ENCODE measurements around the gene DKC1. TPM values are rescaled to one million over a fixed set of nuclear protein-coding genes. Genes with fewer than 3 reads are reported as not detected.

DKC1 gene
- total and polyA plus RNA-seq, 4 donors, result 24.5 to 39.6 (median 33.2) TPM

- TF ChIP-seq CTCF (IDR thresholded peaks at IDR 0.05; ENCODE audit: control extremely low read depth, extremely low read depth), result no peak
- Histone ChIP-seq H3K4me3 (no peak overlapping the region), H3K27ac (ENCODE audit: low read depth in 1 of 2, low read length in 1 of 2) (no peak overlapping the region), H3K9me3 (ENCODE audit: control insufficient read depth in 4 of 4, insufficient read depth in 3 of 4, low read length in 3 of 4) (peaks cover 0 to 3% (median 0%) of the 10 kb centered on the region in 4 donors), H3K9ac (ENCODE audit: insufficient read depth in 1 of 2, low read length in 2 of 2) (no peak overlapping the region), H3K36me3 (ENCODE audit: control insufficient read depth in 4 of 4, insufficient read depth in 4 of 4, low read length in 4 of 4) (no peaks in the 10 kb centered on the region), H3K27me3 (ENCODE audit: control insufficient read depth in 3 of 3, insufficient read depth in 3 of 3, low read length in 2 of 3) (no peaks in the 10 kb centered on the region), H3K4me1 (ENCODE audit: control insufficient read depth in 5 of 5, insufficient read depth in 5 of 5, low read length in 5 of 5) (peaks cover 0 to 5% (median 3%) of the 10 kb centered on the region in 5 donors)
- DNase-seq (no peak), ATAC-seq (ENCODE audit: insufficient read depth, low FRiP score) (no peak)
- WGBS, 2 donors, result 87 to 100% methylated on average over 5 of the region's 5 CpGs
Observed at GRCh38 chrX:154806837-154807501, 44.3 kb downstream of the DKC1 start.

GRCh38 chrX:154809939-154810665 is 47.4 kb downstream of the DKC1 start:
- peaks cover 0 to 3% (median 0%) of the 10 kb centered on the region in 4 donors for H3K9me3 ChIP-seq (ENCODE audit: control insufficient read depth in 4 of 4, insufficient read depth in 3 of 4, low read length in 3 of 4)

GRCh38 chrX:154812341-154813101 is 49.9 kb downstream of the DKC1 start:
- WGBS, 2 donors, result 78 to 96% methylated on average over 2 of the region's 2 CpGs
- Histone ChIP-seq H3K4me3 (no peak overlapping the region), H3K4me1 (ENCODE audit: control insufficient read depth in 5 of 5, insufficient read depth in 5 of 5, low read length in 5 of 5) (no peaks in the 10 kb centered on the region), H3K9ac (ENCODE audit: insufficient read depth in 1 of 2, low read length in 2 of 2) (no peak overlapping the region), H3K9me3 (ENCODE audit: control insufficient read depth in 4 of 4, insufficient read depth in 3 of 4, low read length in 3 of 4) (peaks cover 0 to under 1% (median 0%) of the 10 kb centered on the region in 4 donors), H3K36me3 (ENCODE audit: control insufficient read depth in 4 of 4, insufficient read depth in 4 of 4, low read length in 4 of 4) (no peaks in the 10 kb centered on the region), H3K27me3 (ENCODE audit: control insufficient read depth in 3 of 3, insufficient read depth in 3 of 3, low read length in 2 of 3) (no peaks in the 10 kb centered on the region), H3K27ac (ENCODE audit: low read depth in 1 of 2, low read length in 1 of 2) (no peak overlapping the region)
- ATAC-seq (ENCODE audit: insufficient read depth, low FRiP score), result no peak
- DNase-seq, result no peak
- TF ChIP-seq CTCF (IDR thresholded peaks at IDR 0.05; ENCODE audit: control extremely low read depth, extremely low read depth), result no peak

More at GRCh38 chrX:154809939-154810665, 47.4 kb downstream of the DKC1 start:
- H3K27ac ChIP-seq (ENCODE audit: low read depth in 1 of 2, low read length in 1 of 2), result no peak overlapping the region
- DNase-seq, result no peak
- H3K36me3 ChIP-seq (ENCODE audit: control insufficient read depth in 4 of 4, insufficient read depth in 4 of 4, low read length in 4 of 4), result no peaks in the 10 kb centered on the region
- no peak for ATAC-seq (ENCODE audit: insufficient read depth, low FRiP score)
- H3K4me3 ChIP-seq, result no peak overlapping the region
- no peaks in the 10 kb centered on the region for H3K27me3 ChIP-seq (ENCODE audit: control insufficient read depth in 3 of 3, insufficient read depth in 3 of 3, low read length in 2 of 3)
- peaks cover 0 to 5% (median 0%) of the 10 kb centered on the region in 5 donors for H3K4me1 ChIP-seq (ENCODE audit: control insufficient read depth in 5 of 5, insufficient read depth in 5 of 5, low read length in 5 of 5)
- TF ChIP-seq CTCF (IDR thresholded peaks at IDR 0.05; ENCODE audit: control extremely low read depth, extremely low read depth), result no peak
- H3K9ac ChIP-seq (ENCODE audit: insufficient read depth in 1 of 2, low read length in 2 of 2), result no peak overlapping the region
- 62 to 75% methylated on average over 1 of the region's 1 CpG for WGBS, 2 donors

Measured in lung (tissue), 12 donors.